Mesothelial cell of epicardium (in vitro differentiated cells): Measurements from ENCODE around the gene ATXN3L. TPM values are rescaled to one million over a fixed set of nuclear protein-coding genes. Genes with fewer than 3 reads are reported as not detected.
A peak's percentile ranks its signal among the peaks of the same experiment; 100 is the strongest.

Experiments used
- DNase-seq, 2 experiments: peaks; one replicate each; pipeline ENCODE4 v3.0.0; 2021; ENCODE audit warnings: low spot score in 2 of 2; ENCODE audit not compliant: unreplicated experiment in 2 of 2
- H3K27ac Mint-ChIP-seq: 2 replicates; pipeline ENCODE4 v1.8.0; 2021; ENCODE audit warnings: mixed read lengths
- H3K27me3 Mint-ChIP-seq: 2 replicates; pipeline ENCODE4 v1.8.0; 2021; ENCODE audit warnings: low read depth, mixed read lengths
- H3K36me3 Mint-ChIP-seq: 2 replicates; pipeline ENCODE4 v1.8.0; 2021; ENCODE audit warnings: mixed read lengths
- H3K4me1 Mint-ChIP-seq: 2 replicates; pipeline ENCODE4 v1.8.0; 2021; ENCODE audit warnings: mixed read lengths
- H3K4me3 Mint-ChIP-seq: 2 replicates; pipeline ENCODE4 v1.8.0; 2021; ENCODE audit warnings: mild to moderate bottlenecking, moderate library complexity, mixed read lengths
- H3K9me3 Mint-ChIP-seq: 2 replicates; pipeline ENCODE4 v1.8.0; 2021; ENCODE audit warnings: mixed read lengths
- total RNA-seq: library from RNA; stranded (reverse); gene quantifications from 3 replicates; pipeline ENCODE4 v1.2.1, GENCODE V29; 2021
- TF ChIP-seq, protein P1 (sequence below): fragments of 200-600 bp; sonication (generic); IDR thresholded peaks from one replicate; pipeline ENCODE4 v1.5.0; 2021; ENCODE audit warnings: antibody characterized with exemption; ENCODE audit not compliant: unreplicated experiment

ATXN3L gene
- total RNA-seq, 1 donor from 2014 or later: not detected

DNA sequence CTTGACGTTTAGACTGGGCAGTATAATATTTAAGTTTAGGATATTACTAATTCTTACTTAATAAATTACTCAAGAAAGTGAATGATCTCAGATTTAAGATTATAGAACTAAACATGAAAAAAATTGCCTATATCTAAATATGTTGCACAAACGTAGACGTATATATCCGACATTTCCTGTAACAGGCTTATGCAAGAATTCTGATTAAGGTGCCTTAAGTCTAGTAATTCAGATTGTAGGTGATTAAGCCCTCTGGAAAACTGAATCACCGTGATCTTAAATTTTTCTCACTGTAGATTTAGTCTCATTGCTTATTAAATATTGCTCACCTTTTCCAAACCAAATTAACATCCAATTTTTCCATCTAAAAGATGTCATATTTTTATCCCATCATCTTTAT, 24.0 kb downstream of the ATXN3L start:
- Mint-ChIP-seq H3K27ac (no peak overlapping the region), H3K9me3 (peaks cover 21% of the 10 kb centered on the region), H3K36me3 (no peaks in the 10 kb centered on the region), H3K27me3 (no peaks in the 10 kb centered on the region), H3K4me1 (peaks cover 30% of the 10 kb centered on the region), H3K4me3 (no peak overlapping the region)
- TF ChIP-seq, protein P1, sequence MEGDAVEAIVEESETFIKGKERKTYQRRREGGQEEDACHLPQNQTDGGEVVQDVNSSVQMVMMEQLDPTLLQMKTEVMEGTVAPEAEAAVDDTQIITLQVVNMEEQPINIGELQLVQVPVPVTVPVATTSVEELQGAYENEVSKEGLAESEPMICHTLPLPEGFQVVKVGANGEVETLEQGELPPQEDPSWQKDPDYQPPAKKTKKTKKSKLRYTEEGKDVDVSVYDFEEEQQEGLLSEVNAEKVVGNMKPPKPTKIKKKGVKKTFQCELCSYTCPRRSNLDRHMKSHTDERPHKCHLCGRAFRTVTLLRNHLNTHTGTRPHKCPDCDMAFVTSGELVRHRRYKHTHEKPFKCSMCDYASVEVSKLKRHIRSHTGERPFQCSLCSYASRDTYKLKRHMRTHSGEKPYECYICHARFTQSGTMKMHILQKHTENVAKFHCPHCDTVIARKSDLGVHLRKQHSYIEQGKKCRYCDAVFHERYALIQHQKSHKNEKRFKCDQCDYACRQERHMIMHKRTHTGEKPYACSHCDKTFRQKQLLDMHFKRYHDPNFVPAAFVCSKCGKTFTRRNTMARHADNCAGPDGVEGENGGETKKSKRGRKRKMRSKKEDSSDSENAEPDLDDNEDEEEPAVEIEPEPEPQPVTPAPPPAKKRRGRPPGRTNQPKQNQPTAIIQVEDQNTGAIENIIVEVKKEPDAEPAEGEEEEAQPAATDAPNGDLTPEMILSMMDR: no peak
- no peak for DNase-seq

DNA sequence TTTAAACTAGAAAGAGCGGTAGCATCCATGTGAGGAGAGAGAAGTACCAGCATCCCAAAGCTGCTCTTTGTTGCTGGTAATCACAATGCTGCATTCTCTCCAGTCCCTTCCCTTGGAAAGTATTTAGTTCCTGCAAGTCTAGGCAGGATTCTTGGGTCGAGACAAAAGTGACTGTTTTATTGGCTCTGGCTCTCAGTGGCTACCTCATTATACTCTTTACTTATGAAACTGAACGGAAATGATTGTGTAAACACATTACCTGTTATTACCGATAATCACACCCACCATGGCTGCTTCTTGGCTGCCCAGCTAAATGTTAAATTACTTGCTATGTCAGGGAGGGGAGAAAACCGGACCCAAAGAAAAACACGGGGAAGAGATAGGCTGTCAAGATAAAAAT, 26.2 kb downstream of the ATXN3L start:
- Mint-ChIP-seq H3K9me3 (peaks cover 23% of the 10 kb centered on the region), H3K4me1 (peaks cover 17% of the 10 kb centered on the region), H3K27me3 (no peaks in the 10 kb centered on the region), H3K27ac (peak overlapping the region; percentile 86), H3K36me3 (no peaks in the 10 kb centered on the region), H3K4me3 (no peak overlapping the region)
- DNase-seq: no peak
- TF ChIP-seq, protein P1: no peak

DNA sequence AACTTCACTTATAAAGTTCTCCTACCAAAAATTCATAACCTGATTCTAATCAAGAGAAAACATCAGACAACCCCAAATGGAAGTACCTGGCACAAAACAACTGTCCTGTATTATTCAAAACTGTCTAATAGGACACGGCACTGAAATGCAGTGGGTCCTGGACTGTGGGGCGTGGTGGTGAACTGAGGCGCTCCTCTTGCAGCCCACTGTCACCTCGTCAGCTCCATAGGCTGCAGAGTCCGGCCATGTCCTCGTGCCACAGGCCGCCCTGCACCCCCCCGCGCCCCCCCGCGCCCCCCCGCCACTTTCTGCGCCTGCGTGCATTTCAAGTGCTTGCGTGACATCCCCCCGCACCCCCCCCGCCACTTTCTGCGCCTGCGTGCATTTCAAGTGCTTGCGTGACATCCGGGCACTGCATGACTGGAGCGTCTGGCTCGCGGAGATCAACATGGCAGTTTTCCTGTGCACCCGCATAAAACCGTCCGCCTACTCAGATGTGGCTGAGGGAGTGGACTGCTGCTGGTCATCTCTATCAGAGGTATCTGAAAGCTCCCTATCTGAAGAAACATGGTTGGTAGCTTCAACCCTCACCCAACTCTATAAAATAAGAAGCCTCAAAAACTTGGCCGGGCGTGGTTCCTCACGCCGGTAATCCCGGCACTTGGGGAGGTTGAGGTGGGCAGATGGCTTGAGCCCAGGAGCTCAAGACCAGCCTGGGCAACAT, 28.8 kb downstream of the ATXN3L start:
- H3K4me3 Mint-ChIP-seq: no peak overlapping the region
- H3K27ac Mint-ChIP-seq: no peak overlapping the region
- H3K36me3 Mint-ChIP-seq: no peaks in the 10 kb centered on the region
- no peak for DNase-seq
- TF ChIP-seq, protein P1: no peak
- H3K9me3 Mint-ChIP-seq: peaks cover 34% of the 10 kb centered on the region
- no peaks in the 10 kb centered on the region for H3K27me3 Mint-ChIP-seq
- H3K4me1 Mint-ChIP-seq: peaks cover 26% of the 10 kb centered on the region

DNA sequence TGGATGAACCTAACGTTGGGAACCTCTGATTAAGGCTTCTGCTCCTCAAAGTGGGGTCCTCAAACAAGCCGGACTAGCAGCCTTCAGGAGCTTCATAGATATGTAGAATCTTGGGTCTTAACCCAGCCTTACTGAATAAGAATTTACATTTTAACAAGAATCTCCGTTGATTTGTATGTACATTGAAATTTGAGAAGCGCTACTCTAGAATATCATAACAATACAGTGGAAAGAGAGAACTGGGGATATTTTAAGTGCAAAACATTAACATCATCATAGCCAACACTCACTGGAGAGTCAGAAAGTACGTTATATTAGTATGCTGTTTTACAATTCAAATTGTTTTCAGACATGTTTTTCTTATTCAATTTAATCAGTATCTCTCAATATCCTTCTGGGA, 31.2 kb downstream of the ATXN3L start:
- DNase-seq: no peak
- Mint-ChIP-seq H3K9me3 (peaks cover 48% of the 10 kb centered on the region), H3K4me3 (no peak overlapping the region), H3K27me3 (no peaks in the 10 kb centered on the region), H3K36me3 (peaks cover 4% of the 10 kb centered on the region), H3K27ac (peak overlapping the region; percentile 67), H3K4me1 (peaks cover 21% of the 10 kb centered on the region)
- TF ChIP-seq, protein P1: no peak

DNA sequence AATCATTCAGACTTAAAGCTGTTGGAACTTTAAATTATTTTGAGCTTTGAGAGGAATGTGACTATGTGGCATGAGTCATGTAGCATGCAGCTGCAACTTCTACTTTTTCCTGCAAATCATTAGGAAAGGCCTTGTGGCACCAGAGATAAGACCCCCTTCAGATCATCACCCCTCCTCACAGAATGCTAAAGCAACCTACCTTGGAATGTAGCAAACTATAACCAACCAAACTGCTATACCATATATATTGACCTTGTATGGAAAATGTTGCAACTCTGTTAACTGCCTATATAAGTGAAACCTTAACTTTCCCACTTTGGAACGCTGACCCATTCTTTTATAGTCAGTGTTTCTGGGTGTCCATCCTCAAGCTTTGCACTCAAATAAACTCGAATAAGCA, 32.0 kb downstream of the ATXN3L start:
- peaks cover 5% of the 10 kb centered on the region for H3K36me3 Mint-ChIP-seq
- TF ChIP-seq, protein P1: no peak
- H3K27ac Mint-ChIP-seq: peak overlapping the region; percentile 89
- no peak for DNase-seq
- H3K4me1 Mint-ChIP-seq: peaks cover 17% of the 10 kb centered on the region
- peaks cover 53% of the 10 kb centered on the region for H3K9me3 Mint-ChIP-seq
- no peaks in the 10 kb centered on the region for H3K27me3 Mint-ChIP-seq
- H3K4me3 Mint-ChIP-seq: no peak overlapping the region
